ENCODE data around the gene LMTK2. TPM values are rescaled to one million over a fixed set of nuclear protein-coding genes. Genes with fewer than 3 reads are reported as not detected.

LMTK2 gene
- total and polyA plus RNA-seq, 2 donors, result 6.8 to 12.4 TPM

DNA sequence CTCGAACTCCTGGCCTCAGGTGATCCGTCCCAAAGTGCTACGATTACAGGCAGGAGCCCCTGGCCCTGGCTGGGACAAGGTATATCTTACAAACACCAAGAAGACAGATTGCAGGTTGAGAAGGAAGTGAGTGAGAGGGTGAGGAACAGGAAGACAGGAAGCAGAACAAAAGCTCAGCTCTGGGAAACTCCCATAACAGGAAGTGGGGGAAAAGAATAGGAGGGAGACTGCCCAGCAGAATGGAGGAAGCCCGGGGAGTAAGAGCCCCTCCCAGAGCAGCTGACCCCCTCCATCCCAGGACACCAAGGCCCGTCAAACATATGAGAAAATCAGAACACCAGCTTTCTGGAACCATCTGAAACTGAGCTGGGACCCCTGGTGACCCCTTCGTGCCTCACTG is 142.4 kb downstream of the LMTK2 start:
- H3K36me3 ChIP-seq (ENCODE audit: insufficient read depth), result peaks cover 2% of the 10 kb centered on the region
- no peak overlapping the region for H3K27ac ChIP-seq (ENCODE audit: low read depth)
- 79% methylated on average over 6 of the region's 6 CpGs for WGBS
- H3K4me3 ChIP-seq (ENCODE audit: low read depth, low read length), result no peak overlapping the region
- H3K4me1 ChIP-seq (ENCODE audit: insufficient read depth), result no peaks in the 10 kb centered on the region
- DNase-seq (ENCODE audit: extremely low spot score), result no peak

DNA sequence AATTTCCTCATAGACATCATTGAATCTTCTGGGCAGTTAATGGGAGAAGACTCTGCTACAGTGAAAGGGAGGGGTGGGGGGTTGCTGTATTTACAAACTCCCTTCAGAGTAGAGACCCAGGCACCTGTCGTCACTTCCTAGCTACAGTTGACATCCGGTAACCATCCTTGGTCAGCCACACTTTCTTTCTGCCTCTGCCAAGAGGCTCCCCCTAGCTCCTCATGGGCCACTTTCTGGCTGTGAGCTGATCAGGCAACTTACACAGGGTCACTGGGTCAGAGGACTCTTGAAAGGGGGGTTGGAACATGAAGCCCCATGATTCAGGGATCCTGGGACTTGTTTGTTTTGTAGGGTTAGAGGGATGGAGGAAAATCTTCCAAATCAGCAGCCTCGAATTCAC is 144.1 kb downstream of the LMTK2 start:
- H3K4me1 ChIP-seq (ENCODE audit: insufficient read depth), result no peaks in the 10 kb centered on the region
- H3K27ac ChIP-seq (ENCODE audit: low read depth), result no peak overlapping the region
- H3K4me3 ChIP-seq (ENCODE audit: low read depth, low read length), result no peak overlapping the region
- 69% methylated on average over 3 of the region's 3 CpGs for WGBS
- no peaks in the 10 kb centered on the region for H3K36me3 ChIP-seq (ENCODE audit: insufficient read depth)
- no peak for DNase-seq (ENCODE audit: extremely low spot score)

DNA sequence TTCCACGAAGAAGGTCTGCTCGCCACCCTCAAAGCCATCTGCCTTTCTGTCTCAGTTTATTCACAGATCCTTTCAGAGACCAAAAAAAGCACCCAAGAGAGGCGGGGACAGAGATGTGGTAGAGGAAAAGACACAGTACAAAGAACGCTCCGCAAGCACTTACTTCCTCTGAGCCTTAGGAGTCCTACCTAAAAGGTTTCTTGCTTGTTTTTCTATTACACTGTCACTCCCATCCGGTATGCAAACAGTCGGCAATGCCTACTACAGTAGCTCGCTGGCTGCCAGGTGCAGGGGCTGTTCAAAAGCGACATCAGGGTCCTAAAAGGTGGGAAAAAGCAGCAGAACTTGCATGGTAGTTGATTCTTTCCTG is 144.6 kb downstream of the LMTK2 start:
- no peaks in the 10 kb centered on the region for H3K36me3 ChIP-seq (ENCODE audit: insufficient read depth)
- no peaks in the 10 kb centered on the region for H3K4me1 ChIP-seq (ENCODE audit: insufficient read depth)
- H3K4me3 ChIP-seq (ENCODE audit: low read depth, low read length), result peak overlapping the region; percentile 70
- 34% methylated on average over 9 of the region's 9 CpGs for WGBS
- no peak overlapping the region for H3K27ac ChIP-seq (ENCODE audit: low read depth)
- DNase-seq (ENCODE audit: extremely low spot score), result no peak

DNA sequence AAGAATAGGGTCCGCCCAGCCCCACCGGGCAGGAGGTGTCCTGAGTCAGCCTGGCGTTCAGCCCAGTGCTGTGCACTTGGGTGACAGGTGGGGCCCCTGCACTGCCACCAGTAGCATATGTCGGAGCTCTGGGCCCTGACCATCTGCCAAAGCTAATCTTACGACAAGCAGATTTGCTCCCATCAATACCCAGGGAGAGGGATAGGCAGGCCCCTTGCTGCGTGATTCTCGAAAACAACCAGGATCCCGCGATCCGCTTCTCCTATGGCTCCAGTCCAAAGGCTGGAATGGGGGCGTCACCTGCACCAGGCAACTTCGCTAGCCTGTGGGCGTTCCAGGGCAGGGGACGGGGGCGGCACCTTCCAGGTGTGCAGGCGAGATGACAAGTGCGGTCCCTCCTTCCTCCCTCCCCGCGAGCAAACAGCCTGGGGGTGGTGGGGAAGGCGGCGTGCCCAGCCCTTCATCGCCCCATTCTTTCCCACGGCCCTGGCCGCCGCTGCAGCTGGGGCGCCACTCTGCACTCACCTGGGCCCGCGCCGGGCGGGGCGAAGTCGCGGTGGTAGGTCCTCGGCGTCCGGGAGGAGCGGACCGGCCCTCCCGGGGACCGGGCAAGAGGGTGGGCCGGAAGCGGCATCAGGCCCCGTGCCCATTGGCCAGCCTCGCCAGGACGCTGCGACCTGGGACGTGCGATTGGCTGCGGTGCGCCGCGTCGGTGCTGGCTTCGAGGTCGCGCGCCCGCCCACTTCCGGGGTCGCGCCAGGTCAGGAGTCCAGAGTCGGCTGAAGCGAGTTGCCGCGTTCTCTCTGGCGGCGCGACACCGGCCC is 145.2 kb downstream of the LMTK2 start, which contains the start of gene TECPR1:
Gene TECPR1, minus strand, starts transcription at position 632 of the 824 bp plus-strand sequence. CDS start 6,086 bp downstream, outside the sequence.
- peak within 1 kb of the TSS; percentile 70 for H3K4me3 ChIP-seq (ENCODE audit: low read depth, low read length)
- DNase-seq (ENCODE audit: extremely low spot score), result peak; percentile 68
- peaks cover 2% of the 10 kb centered on the region for H3K36me3 ChIP-seq (ENCODE audit: insufficient read depth)
- no peaks in the 10 kb centered on the region for H3K4me1 ChIP-seq (ENCODE audit: insufficient read depth)
- peak within 1 kb of the TSS; percentile 73 for H3K27ac ChIP-seq (ENCODE audit: low read depth)
- under 1% methylated on average over 69 of the region's 69 CpGs for WGBS

DNA sequence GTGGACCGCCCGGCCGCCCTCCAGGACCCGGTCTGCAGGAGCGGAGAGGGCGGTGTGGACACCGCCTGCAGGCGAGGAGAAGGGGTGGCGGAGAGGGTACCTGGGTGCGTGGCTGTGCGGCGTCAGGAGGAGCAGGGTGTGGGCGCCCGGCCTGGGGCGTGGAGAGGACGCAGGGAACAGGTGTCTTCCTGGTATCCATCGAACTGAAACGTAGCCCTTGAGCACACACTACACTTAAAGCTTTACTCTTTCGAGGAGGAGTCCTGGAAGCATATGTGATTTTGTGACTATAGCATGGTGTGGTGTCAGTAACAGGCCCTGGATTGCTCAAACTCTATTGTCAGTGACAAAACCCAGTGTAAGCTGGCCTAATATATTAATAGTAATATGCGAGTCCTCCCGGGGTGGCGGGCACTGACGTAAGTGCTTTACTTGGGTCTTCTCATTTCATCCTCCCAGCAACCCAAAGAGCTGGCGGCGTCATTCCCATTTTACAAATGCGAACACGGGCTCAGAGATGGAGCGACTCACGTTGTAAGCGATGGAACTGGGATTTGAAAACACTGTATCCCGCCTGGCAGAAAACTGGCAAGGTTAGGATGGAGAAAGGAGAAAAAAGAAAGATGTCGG is 145.9 kb downstream of the LMTK2 start:
- no peak for DNase-seq (ENCODE audit: extremely low spot score)
- Histone ChIP-seq H3K4me3 (ENCODE audit: low read depth, low read length) (peak overlapping the region; percentile 70), H3K36me3 (ENCODE audit: insufficient read depth) (peaks cover 4% of the 10 kb centered on the region), H3K4me1 (ENCODE audit: insufficient read depth) (no peaks in the 10 kb centered on the region), H3K27ac (ENCODE audit: low read depth) (peak overlapping the region; percentile 65)
- WGBS, result 19% methylated on average over 32 of the region's 32 CpGs

DNA sequence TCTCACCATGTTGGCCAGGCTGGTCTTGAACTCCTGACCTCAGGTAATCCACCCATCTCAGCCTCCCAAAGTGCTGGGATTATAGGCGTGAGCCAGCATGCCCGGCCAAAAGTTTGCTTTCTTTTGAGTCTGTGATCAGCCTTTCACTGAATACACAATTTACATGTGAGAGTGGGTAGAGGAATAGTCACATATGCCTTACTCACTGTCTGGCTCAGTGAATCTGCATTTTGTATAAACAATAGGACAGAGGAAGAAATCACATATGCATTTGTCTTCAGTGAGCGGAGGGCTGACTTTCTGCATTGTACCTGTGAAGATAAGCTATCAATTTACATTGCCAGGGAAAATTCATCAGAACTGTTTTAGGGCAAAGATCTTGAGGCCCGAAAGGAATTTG is 147.9 kb downstream of the LMTK2 start:
- no peaks in the 10 kb centered on the region for H3K4me1 ChIP-seq (ENCODE audit: insufficient read depth)
- no peak overlapping the region for H3K4me3 ChIP-seq (ENCODE audit: low read depth, low read length)
- 90% methylated on average over 4 of the region's 4 CpGs for WGBS

DNA sequence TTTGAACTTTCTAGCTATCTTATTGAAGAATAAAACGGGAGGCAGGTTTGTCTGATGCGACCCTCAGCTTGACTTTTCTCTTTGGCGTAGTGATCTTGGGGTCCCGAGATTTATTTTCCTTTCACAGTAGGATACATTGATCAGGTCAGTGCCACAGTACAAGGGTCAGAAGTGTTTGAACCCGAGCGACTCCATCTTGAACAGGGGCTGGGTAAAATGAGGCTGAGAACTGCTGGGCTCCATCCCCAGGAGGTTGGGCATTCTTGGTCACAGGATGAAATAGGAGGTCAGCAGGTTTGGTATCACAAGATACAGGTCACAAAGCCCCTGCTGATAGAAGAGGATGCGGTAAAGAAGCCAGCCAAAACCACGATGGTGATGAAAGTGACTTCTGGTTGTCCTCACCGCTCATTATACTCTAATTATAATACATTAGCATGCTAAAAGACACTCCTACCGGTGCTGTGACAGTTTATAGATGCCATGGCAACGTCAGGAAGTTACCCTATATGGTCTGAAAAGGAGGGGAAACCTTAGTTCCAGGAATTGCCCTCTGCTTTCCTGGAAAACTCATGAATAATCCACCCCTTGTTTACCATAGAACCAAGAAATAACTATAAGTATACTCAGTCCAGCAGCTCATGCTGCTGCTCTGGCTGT is 148.4 kb downstream of the LMTK2 start:
- WGBS, result 85% methylated on average over 11 of the region's 11 CpGs

More for the DNA sequence above, 147.9 kb downstream of the LMTK2 start:
- Histone ChIP-seq H3K27ac (ENCODE audit: low read depth) (no peak overlapping the region), H3K36me3 (ENCODE audit: insufficient read depth) (peaks cover 4% of the 10 kb centered on the region)
- no peak for DNase-seq (ENCODE audit: extremely low spot score)

DNA sequence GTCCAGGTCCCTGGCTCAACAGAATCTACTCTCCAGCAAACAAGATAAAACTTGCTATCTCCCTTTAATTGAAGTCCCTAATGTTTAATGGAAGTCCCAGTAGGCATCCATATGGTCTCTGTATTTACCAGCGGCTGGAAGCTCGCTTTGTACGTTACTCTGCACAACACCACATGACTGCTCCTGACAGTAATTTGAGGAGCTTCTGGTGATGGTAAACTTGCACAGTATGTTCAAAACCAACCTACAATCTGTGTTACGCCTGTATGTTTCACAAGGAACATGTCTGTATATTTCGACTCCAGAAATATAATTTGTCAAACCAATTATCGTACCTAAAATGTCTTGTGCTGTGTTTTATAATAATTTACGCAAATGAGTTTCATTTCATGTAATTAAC is 149.8 kb downstream of the LMTK2 start:
- no peak for DNase-seq (ENCODE audit: extremely low spot score)
- Histone ChIP-seq H3K36me3 (ENCODE audit: insufficient read depth) (peaks cover 4% of the 10 kb centered on the region), H3K4me3 (ENCODE audit: low read depth, low read length) (no peak overlapping the region), H3K4me1 (ENCODE audit: insufficient read depth) (no peaks in the 10 kb centered on the region), H3K27ac (ENCODE audit: low read depth) (no peak overlapping the region)
- 93% methylated on average over 7 of the region's 7 CpGs for WGBS

More for the DNA sequence above, 148.4 kb downstream of the LMTK2 start:
- H3K27ac ChIP-seq (ENCODE audit: low read depth), result no peak overlapping the region
- no peak for DNase-seq (ENCODE audit: extremely low spot score)
- no peak overlapping the region for H3K4me3 ChIP-seq (ENCODE audit: low read depth, low read length)
- peaks cover 4% of the 10 kb centered on the region for H3K36me3 ChIP-seq (ENCODE audit: insufficient read depth)
- H3K4me1 ChIP-seq (ENCODE audit: insufficient read depth), result no peaks in the 10 kb centered on the region

DNA sequence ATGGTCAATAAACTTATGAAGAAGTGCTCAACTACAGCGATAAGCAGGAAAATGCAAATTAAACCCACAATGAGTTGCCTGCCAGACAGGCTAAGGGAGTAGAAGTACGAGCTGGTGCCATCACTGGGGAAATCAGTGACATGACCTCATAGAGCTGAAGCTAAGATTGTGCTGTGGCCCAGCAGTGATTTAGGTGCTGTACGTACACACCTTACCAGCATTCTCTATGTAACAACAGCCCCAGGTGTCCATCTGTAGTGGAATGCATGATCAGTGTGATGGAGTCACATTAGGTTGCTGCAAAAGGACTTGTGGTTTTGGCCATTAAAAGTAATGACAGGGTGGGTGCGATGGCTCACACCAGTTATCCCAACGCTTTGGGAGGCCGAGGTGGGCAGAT is 151.0 kb downstream of the LMTK2 start:
- H3K27ac ChIP-seq (ENCODE audit: low read depth), result no peak overlapping the region
- peaks cover 4% of the 10 kb centered on the region for H3K36me3 ChIP-seq (ENCODE audit: insufficient read depth)
- 95% methylated on average over 6 of the region's 6 CpGs for WGBS
- DNase-seq (ENCODE audit: extremely low spot score), result no peak
- no peaks in the 10 kb centered on the region for H3K4me1 ChIP-seq (ENCODE audit: insufficient read depth)
- no peak overlapping the region for H3K4me3 ChIP-seq (ENCODE audit: low read depth, low read length)

Other genes starting within 250 kb of the LMTK2 start
- gene ASNS, start 234.5 kb upstream of the LMTK2 start, total RNA-seq, result 14.5 TPM
- 19.3 TPM for gene ASNS, start 234.5 kb upstream of the LMTK2 start, polyA plus RNA-seq
- not detected for gene OCM2, start 116.7 kb upstream of the LMTK2 start, total RNA-seq
- not detected for gene OCM2, start 116.7 kb upstream of the LMTK2 start, polyA plus RNA-seq
- not detected for gene BHLHA15, start 104.6 kb downstream of the LMTK2 start, total RNA-seq
- not detected for gene BHLHA15, start 104.6 kb downstream of the LMTK2 start, polyA plus RNA-seq
- gene TECPR1, start 145.4 kb downstream of the LMTK2 start, total RNA-seq, result 9.0 TPM
- 14.2 TPM for gene TECPR1, start 145.4 kb downstream of the LMTK2 start, polyA plus RNA-seq
- gene BRI3, start 174.8 kb downstream of the LMTK2 start, total RNA-seq, result 20.8 TPM
- 188 TPM for gene BRI3, start 174.8 kb downstream of the LMTK2 start, polyA plus RNA-seq

Measured in urinary bladder (tissue), 4 donors.